SK-N-SH treated with all-trans-retinoic acid at 6 μM for 48 hours (cell line): Measurements from ENCODE around the gene CISTR.

ENCODE experiments used
- ATAC-seq: fragments of 200-7000 bp; cut with Tn5 transposase; 3 replicates; pipeline ENCODE4 v1.9.1; 2020; ENCODE audit warnings: mild to moderate bottlenecking, moderate library complexity
- ARNTL ChIP-seq: fragments of 450-650 bp; formaldehyde crosslinking; IDR thresholded peaks from 2 replicates; pipeline ENCODE4 v1.5.0; 2020; ENCODE audit warnings: low read depth, mild to moderate bottlenecking, moderate library complexity, borderline replicate concordance
- CREB5 ChIP-seq: fragments of 250-450 bp; sonication (Bioruptor Pico); IDR thresholded peaks from 2 replicates; pipeline ENCODE4 v1.5.1; 2020; ENCODE audit warnings: low read depth, mild to moderate bottlenecking, moderate library complexity
- CSDC2 ChIP-seq: fragments of 250-450 bp; sonication (Bioruptor Pico); IDR thresholded peaks from 2 replicates; pipeline ENCODE4 v1.5.0; 2020; ENCODE audit warnings: mild to moderate bottlenecking, moderate library complexity
- CSRNP3 ChIP-seq: fragments of 250-450 bp; sonication (Bioruptor Pico); IDR thresholded peaks from 2 replicates; pipeline ENCODE4 v1.5.1; 2021; ENCODE audit warnings: mild to moderate bottlenecking, moderate library complexity
- ESRRG ChIP-seq: fragments of 250-450 bp; sonication (Bioruptor Pico); IDR thresholded peaks from 2 replicates; pipeline ENCODE4 v1.6.1; 2021; ENCODE audit warnings: mild to moderate bottlenecking
- GLIS3 ChIP-seq: fragments of 250-450 bp; sonication (Bioruptor Pico); IDR thresholded peaks from 2 replicates; pipeline ENCODE4 v1.5.0; 2020; ENCODE audit warnings: mild to moderate bottlenecking, moderate library complexity
- ISL1 ChIP-seq: fragments of 250-450 bp; sonication (Bioruptor Pico); IDR thresholded peaks from 2 replicates; pipeline ENCODE4 v2.1.2; 2022; ENCODE audit warnings: mild to moderate bottlenecking, moderate library complexity
- OSR1 ChIP-seq: fragments of 250-450 bp; sonication (Bioruptor Pico); IDR thresholded peaks from 2 replicates; pipeline ENCODE4 v1.8.0; 2022; ENCODE audit warnings: moderate library complexity, mild to moderate bottlenecking, inconsistent platforms
- PATZ1 ChIP-seq: fragments of 250-450 bp; sonication (Bioruptor Pico); IDR thresholded peaks from 2 replicates; pipeline ENCODE4 v1.8.0; 2020; ENCODE audit warnings: mild to moderate bottlenecking, moderate library complexity, borderline replicate concordance
- PPARA ChIP-seq: fragments of 250-450 bp; sonication (Bioruptor Pico); IDR thresholded peaks from 2 replicates; pipeline ENCODE4 v1.5.0; 2020; ENCODE audit warnings: mild to moderate bottlenecking, borderline replicate concordance
- SNAI2 ChIP-seq: fragments of 250-450 bp; sonication (Bioruptor Pico); IDR thresholded peaks from 2 replicates; pipeline ENCODE4 v1.5.0; 2020; ENCODE audit warnings: mild to moderate bottlenecking, moderate library complexity
- TCF4 ChIP-seq: fragments of 250-450 bp; sonication (Bioruptor Pico); IDR thresholded peaks from 2 replicates; pipeline ENCODE4 v1.8.0; 2021; ENCODE audit warnings: mild to moderate bottlenecking, moderate library complexity, borderline replicate concordance
- TOX ChIP-seq: fragments of 250-450 bp; sonication (Bioruptor Pico); IDR thresholded peaks from 2 replicates; pipeline ENCODE4 v1.8.0; 2021; ENCODE audit warnings: mild to moderate bottlenecking, moderate library complexity, borderline replicate concordance
- TSHZ2 ChIP-seq: fragments of 250-450 bp; sonication (Bioruptor Pico); IDR thresholded peaks from 2 replicates; pipeline ENCODE4 v1.5.0; 2020; ENCODE audit warnings: mild to moderate bottlenecking, moderate library complexity
- ZC3H10 ChIP-seq: fragments of 250-450 bp; sonication (Bioruptor Pico); IDR thresholded peaks from 2 replicates; pipeline ENCODE4 v1.5.1; 2021; ENCODE audit warnings: mild to moderate bottlenecking, moderate library complexity
- ZFP3 ChIP-seq: fragments of 250-450 bp; sonication (Bioruptor Pico); IDR thresholded peaks from 2 replicates; pipeline ENCODE4 v1.5.0; 2020; ENCODE audit warnings: mild to moderate bottlenecking, moderate library complexity
- ZFP30 ChIP-seq: fragments of 450-650 bp; formaldehyde crosslinking; IDR thresholded peaks from 2 replicates; pipeline ENCODE4 v1.5.0; 2022; ENCODE audit warnings: mild to moderate bottlenecking, moderate library complexity
- ZNF565 ChIP-seq: fragments of 450-650 bp; formaldehyde crosslinking; conservative IDR thresholded peaks from 2 replicates; pipeline ENCODE4 v1.5.0; 2020; ENCODE audit warnings: low read depth, mild to moderate bottlenecking, moderate library complexity
- ZNF70 ChIP-seq: fragments of 450-650 bp; formaldehyde crosslinking; IDR thresholded peaks from 2 replicates; pipeline ENCODE4 v1.5.0; 2020; ENCODE audit warnings: mild to moderate bottlenecking, moderate library complexity
- ZNF8 ChIP-seq: fragments of 450-650 bp; formaldehyde crosslinking; IDR thresholded peaks from 2 replicates; pipeline ENCODE4 v1.5.0; 2020; ENCODE audit warnings: mild to moderate bottlenecking, moderate library complexity
- TF ChIP-seq, protein P1 (sequence below): fragments of 250-450 bp; sonication (Bioruptor Pico); IDR thresholded peaks from 2 replicates; pipeline ENCODE4 v1.8.0; 2021; ENCODE audit warnings: low read depth, mild to moderate bottlenecking, moderate library complexity, borderline replicate concordance

The CISTR gene

GRCh38 chr12:53735556-53735955 lies 16.2 kb downstream of the CISTR start:
- TF ChIP-seq TOX (CRISPR knock-in tag): no peak
- no peak for TF ChIP-seq CSDC2 (CRISPR knock-in tag)
- no peak for TF ChIP-seq ZFP3
- no peak for TF ChIP-seq ARNTL (CRISPR knock-in tag)
- no peak for TF ChIP-seq OSR1 (CRISPR knock-in tag)
- TF ChIP-seq ZC3H10 (CRISPR knock-in tag): no peak
- TF ChIP-seq PPARA (CRISPR knock-in tag): no peak
- no peak for TF ChIP-seq ZNF565 (CRISPR knock-in tag)
- no peak for TF ChIP-seq ESRRG (CRISPR knock-in tag)
- TF ChIP-seq CSRNP3 (CRISPR knock-in tag): no peak
- no peak for TF ChIP-seq ZNF8 (CRISPR knock-in tag)
- no peak for TF ChIP-seq TCF4 (CRISPR knock-in tag)
- no peak for TF ChIP-seq TSHZ2 (CRISPR knock-in tag)
- TF ChIP-seq PATZ1: no peak
- no peak for TF ChIP-seq CREB5
- no peak for TF ChIP-seq SNAI2
- TF ChIP-seq, protein P1, sequence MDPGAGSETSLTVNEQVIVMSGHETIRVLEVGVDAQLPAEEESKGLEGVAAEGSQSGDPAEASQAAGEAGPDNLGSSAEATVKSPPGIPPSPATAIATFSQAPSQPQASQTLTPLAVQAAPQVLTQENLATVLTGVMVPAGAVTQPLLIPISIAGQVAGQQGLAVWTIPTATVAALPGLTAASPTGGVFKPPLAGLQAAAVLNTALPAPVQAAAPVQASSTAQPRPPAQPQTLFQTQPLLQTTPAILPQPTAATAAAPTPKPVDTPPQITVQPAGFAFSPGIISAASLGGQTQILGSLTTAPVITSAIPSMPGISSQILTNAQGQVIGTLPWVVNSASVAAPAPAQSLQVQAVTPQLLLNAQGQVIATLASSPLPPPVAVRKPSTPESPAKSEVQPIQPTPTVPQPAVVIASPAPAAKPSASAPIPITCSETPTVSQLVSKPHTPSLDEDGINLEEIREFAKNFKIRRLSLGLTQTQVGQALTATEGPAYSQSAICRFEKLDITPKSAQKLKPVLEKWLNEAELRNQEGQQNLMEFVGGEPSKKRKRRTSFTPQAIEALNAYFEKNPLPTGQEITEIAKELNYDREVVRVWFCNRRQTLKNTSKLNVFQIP (CRISPR knock-in tag): no peak
- no peak for TF ChIP-seq ZNF70 (CRISPR knock-in tag)
- TF ChIP-seq GLIS3: no peak
- no peak for TF ChIP-seq ZFP30 (CRISPR knock-in tag)
- no peak for ATAC-seq

- ATAC-seq: no peak
- TF ChIP-seq OSR1 (CRISPR knock-in tag) (no peak), ISL1 (CRISPR knock-in tag) (no peak), SNAI2 (no peak), CSDC2 (CRISPR knock-in tag) (no peak), CSRNP3 (CRISPR knock-in tag) (no peak), ESRRG (CRISPR knock-in tag) (no peak), CREB5 (no peak), PATZ1 (no peak), ZFP3 (no peak)
These were observed 17.4 kb downstream of the CISTR start for GRCh38 chr12:53734425-53734824.
